Natural killer cell treated with Interleukin-12 subunit alpha and Interleukin-12 subunit beta and Interleukin-15 and Interleukin-18, amount 100 ng/mL, for 72 hours (primary cell): Measurements from ENCODE around the gene SERPINE2. TPM values are rescaled to one million over a fixed set of nuclear protein-coding genes. Genes with fewer than 3 reads are reported as not detected.
"Not testable (repeated sequence)": the region's sequence is repeated elsewhere in the genome, so short reads cannot be mapped to it uniquely, and the experiment has no call there.

ENCODE experiments used
- ATAC-seq, 2 donors: fragments of 150-1000 bp; cut with Tn5 transposase in 1 of 2; sonication (Bioruptor Pico), chemical (Tn5 transposase) in 1 of 2; 2 replicates each; pipeline ENCODE4 v1.10.0; 2021
- DNase-seq: peaks from one replicate; pipeline ENCODE4 v3.0.0; 2022; ENCODE audit warnings: low spot score
- H3K27ac Mint-ChIP-seq, 2 donors: 1 replicate in 1 of 2; 2 replicates in 1 of 2; pipeline ENCODE4 v1.8.0; 2022; ENCODE audit warnings: mixed read lengths in 2 of 2, mild to moderate bottlenecking in 1 of 2, moderate library complexity in 1 of 2
- H3K27me3 Mint-ChIP-seq, 2 donors: 1 replicate in 1 of 2; 2 replicates in 1 of 2; pipeline ENCODE4 v1.8.0; 2022; ENCODE audit warnings: mixed read lengths in 2 of 2
- H3K36me3 Mint-ChIP-seq: one replicate; pipeline ENCODE4 v1.8.0; 2022; ENCODE audit warnings: mixed read lengths
- H3K4me1 Mint-ChIP-seq, 2 donors: 1 replicate in 1 of 2; 2 replicates in 1 of 2; pipeline ENCODE4 v1.8.0; 2022; ENCODE audit warnings: low read depth in 2 of 2, mixed read lengths in 2 of 2, mild to moderate bottlenecking in 1 of 2
- H3K4me3 Mint-ChIP-seq: one replicate; pipeline ENCODE4 v1.8.0; 2022; ENCODE audit warnings: mixed read lengths
- H3K9me3 Mint-ChIP-seq: 2 replicates; pipeline ENCODE4 v1.8.0; 2022; ENCODE audit warnings: mixed read lengths
- total RNA-seq, 2 donors: library from RNA; stranded (reverse); gene quantifications; one replicate each; pipeline ENCODE4 v1.2.3, GENCODE V29; 2022

The SERPINE2 gene
- total RNA-seq, 2 donors from 2014 or later: 1.2 to 2.6 TPM

DNA sequence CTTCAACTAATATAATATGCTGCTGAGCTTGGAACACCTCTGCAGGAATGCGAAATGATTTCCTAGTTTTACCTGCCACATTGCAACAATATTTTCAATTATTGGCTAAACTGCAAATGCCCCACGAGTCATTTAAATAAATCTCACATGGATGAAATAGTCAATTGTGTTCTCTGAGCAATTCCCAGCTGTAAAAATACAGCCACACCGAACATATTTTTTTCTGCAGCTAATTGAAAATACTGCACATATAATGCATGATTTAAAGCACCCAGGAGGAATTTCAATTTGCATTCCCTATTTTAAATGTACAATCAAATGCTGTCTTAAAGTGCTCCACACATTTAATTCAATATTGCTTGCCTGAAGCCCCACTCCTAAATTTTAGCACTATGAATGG is 18.6 kb downstream of the SERPINE2 start:
- Mint-ChIP-seq H3K27ac (no peak overlapping the region), H3K4me3 (no peak overlapping the region), H3K9me3 (no peaks in the 10 kb centered on the region), H3K4me1 (peaks cover 4 to 16% of the 10 kb centered on the region in 2 donors), H3K36me3 (no peaks in the 10 kb centered on the region), H3K27me3 (no peaks in the 10 kb centered on the region)
- ATAC-seq (no peak), DNase-seq (no peak)

DNA sequence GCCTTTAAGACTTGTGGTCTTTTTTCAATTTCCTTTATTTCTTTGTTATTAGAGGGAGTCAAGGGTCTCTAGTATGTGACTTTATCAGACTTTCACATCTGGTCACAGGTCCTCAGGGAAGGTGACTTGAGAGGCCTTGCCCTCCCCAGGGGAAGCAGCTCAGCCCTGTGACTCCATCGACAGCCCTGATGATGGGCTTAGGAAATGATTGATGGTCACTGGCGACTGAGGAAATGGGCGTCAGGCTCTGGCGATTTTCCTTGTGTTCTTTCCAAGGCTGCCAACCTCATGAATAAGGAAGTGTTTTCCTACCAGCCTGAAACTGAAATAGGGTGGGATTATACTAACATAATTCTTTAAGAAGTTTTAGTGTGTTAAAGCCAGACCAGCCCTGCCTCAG is 21.1 kb downstream of the SERPINE2 start:
- Mint-ChIP-seq H3K4me1 (peaks cover 0 to 6% of the 10 kb centered on the region in 2 donors), H3K27ac (no peak overlapping the region), H3K27me3 (no peaks in the 10 kb centered on the region), H3K9me3 (no peaks in the 10 kb centered on the region), H3K4me3 (no peak overlapping the region), H3K36me3 (no peaks in the 10 kb centered on the region)
- ATAC-seq (no peak), DNase-seq (no peak)

DNA sequence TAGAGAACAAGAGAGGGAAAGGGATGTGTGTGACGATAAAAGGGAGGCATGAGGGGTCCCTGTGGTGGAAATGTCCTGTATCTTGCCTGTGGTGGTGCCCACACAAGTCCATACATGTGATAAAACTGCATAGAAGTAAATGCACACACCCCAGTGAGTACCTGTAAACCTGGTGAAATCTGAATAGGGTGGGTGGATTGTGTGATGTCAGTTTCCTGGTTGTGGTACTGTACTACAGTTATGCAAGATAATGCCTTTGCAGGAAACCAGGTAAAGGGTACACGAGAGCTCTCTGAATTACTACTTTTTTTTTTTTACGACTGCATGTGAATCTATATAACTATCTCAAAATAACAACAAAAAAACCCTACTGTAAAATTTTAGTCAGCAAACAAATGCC is 22.1 kb downstream of the SERPINE2 start:
- ATAC-seq (no peak), DNase-seq (no peak)
- no peak overlapping the region for H3K27ac Mint-ChIP-seq
- H3K4me3 Mint-ChIP-seq: no peak overlapping the region
- peaks cover 0 to 3% of the 10 kb centered on the region in 2 donors for H3K4me1 Mint-ChIP-seq
- H3K36me3 Mint-ChIP-seq: no peaks in the 10 kb centered on the region
- H3K9me3 Mint-ChIP-seq: no peaks in the 10 kb centered on the region
- H3K27me3 Mint-ChIP-seq: no peaks in the 10 kb centered on the region

DNA sequence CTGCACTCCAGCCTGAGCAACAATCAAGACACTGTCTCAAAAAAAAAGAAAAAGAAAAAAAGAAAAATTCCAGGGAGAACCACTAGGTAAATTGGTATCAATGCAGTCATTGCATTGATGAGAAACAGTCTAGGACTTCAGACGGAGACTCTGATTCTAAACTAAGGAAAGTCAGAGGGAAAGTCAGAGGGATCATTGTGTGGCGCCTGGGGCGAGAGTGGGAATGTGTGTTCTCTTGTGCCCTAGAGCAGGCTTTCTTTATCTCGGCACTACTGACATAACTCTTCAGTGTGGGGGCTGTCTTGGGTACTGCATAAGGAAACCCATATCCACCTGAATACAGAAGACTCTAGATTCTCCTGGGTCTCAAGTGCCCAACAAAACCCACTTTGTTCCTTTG is 24.8 kb downstream of the SERPINE2 start:
- ATAC-seq (no peak), DNase-seq (no peak)

DNA sequence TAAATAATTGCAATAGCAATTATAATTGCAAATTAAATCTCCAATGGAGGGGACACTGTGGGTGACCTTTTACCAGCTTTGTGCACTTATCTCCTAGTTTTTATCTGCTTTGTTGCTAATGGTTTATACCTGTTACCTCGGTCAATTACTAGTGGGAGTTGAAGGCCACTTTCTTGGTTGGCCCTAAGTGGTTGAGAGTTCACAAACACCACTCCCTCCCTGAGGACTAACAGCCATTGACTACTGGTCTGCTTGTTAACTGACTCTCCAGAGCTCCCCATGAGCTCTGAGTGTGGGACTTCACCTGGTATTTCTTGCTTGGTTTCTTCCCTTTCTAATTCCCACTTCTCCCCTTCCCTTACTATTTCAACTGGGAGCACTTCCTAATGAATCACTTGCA is 27.2 kb downstream of the SERPINE2 start:
- H3K9me3 Mint-ChIP-seq: no peaks in the 10 kb centered on the region
- no peak overlapping the region for H3K27ac Mint-ChIP-seq
- H3K36me3 Mint-ChIP-seq: no peaks in the 10 kb centered on the region
- DNase-seq: no peak
- no peak for ATAC-seq
- H3K27me3 Mint-ChIP-seq: no peaks in the 10 kb centered on the region
- H3K4me3 Mint-ChIP-seq: no peak overlapping the region
- H3K4me1 Mint-ChIP-seq: peaks cover 0 to 9% of the 10 kb centered on the region in 2 donors

More for the DNA sequence above, 24.8 kb downstream of the SERPINE2 start:
- H3K27me3 Mint-ChIP-seq: no peaks in the 10 kb centered on the region
- H3K27ac Mint-ChIP-seq: peak overlapping the region in 1 of 2 donors; percentile 53
- no peaks in the 10 kb centered on the region for H3K9me3 Mint-ChIP-seq
- H3K4me3 Mint-ChIP-seq: no peak overlapping the region
- H3K4me1 Mint-ChIP-seq: peaks cover 0 to 9% of the 10 kb centered on the region in 2 donors
- H3K36me3 Mint-ChIP-seq: no peaks in the 10 kb centered on the region

DNA sequence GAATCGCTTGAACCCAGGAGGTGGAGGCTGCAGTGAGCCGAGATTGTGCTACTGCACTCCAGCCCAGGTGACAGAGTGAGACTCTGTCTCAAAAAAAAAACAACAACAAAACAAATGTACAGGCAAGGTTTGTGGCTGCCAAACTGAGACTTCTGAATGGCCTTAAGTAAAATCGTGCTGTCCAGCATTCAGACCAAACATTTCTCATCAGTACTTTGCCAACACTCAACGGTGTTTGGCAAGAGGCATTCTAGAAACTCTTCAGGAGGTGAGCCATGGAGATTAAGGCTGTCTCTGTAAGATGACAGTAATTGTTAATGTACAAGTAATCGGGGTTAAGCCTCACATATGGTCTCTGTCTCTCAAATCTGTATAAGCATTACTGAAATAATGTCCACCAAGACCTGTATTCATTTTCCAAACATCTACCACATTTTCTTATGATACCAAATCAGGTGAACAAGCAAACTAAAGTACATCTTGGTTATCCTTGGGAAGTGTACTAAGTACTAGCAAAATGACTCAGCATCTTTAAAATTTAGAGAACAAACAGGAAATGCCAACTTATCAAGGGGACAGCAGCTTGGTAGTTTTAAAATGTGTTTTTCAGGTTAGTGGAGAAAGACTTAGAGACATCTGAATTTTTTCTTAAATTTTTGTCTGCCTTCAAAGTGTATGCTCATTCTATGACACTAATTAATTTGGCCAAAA is 29.3 kb downstream of the SERPINE2 start:
- ATAC-seq: no peak
- no peaks in the 10 kb centered on the region for H3K27me3 Mint-ChIP-seq
- no peak overlapping the region for H3K27ac Mint-ChIP-seq
- no peaks in the 10 kb centered on the region for H3K36me3 Mint-ChIP-seq
- H3K9me3 Mint-ChIP-seq: no peaks in the 10 kb centered on the region
- no peak for DNase-seq
- H3K4me1 Mint-ChIP-seq: peaks cover 0 to 6% of the 10 kb centered on the region in 2 donors
- H3K4me3 Mint-ChIP-seq: no peak overlapping the region

DNA sequence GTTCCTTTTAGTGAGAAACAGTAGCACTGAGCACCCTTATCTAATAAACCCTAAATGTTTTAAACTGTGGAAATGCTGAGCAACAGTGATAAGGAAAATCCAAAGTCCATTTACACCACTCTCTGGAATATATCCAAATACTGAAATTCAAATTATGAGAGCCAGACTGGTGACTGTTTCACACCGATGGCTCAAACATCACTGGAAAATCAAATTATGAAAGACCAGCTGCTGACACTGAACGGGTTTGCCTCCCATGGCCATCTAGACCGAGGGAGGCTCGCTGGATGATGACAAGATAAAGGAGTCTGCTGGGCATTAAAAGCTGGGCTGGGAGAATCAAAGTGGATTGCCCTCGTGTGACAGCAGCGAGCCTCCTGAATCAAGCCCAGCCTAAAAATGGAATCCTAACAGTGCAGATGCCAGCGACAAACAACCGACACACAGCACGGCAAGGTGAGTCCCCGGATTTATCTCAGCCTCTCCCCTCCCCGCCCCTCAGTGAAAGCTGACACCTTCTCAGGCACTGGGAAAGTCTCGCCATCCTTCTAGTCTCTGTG is 30.3 kb downstream of the SERPINE2 start:
- Mint-ChIP-seq H3K4me1 (peaks cover 0 to 6% of the 10 kb centered on the region in 2 donors), H3K36me3 (no peaks in the 10 kb centered on the region), H3K27ac (no peak overlapping the region), H3K27me3 (no peaks in the 10 kb centered on the region), H3K4me3 (no peak overlapping the region), H3K9me3 (no peaks in the 10 kb centered on the region)
- ATAC-seq (no peak), DNase-seq (no peak)

DNA sequence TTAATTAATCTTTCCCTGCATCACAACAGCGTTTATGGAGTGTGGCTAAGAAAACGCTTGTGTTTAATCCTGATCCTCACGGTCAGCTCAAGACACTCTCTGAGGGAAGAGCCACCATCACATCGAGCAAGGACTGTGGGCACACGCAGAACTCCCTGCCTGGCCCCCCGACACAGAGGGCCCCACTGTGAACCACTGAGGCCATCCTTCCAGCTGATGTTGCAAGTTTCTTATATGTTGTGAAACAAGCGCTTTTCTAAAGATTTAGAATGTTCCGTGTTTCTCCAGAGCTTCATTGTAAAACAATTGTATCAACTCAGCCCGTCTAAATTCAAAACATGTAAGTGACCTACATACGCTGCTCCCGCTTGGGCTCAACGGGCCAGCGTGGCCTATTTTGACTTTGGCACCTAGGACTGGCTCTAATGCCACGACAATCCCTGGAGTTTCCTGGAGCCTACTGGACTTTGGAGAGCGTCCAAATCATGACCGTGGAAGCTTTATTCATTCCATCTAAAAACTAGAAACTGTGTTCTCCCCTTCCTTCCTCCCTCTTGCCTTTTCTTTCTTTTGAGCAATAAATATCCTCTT is 34.9 kb downstream of the SERPINE2 start:
- H3K9me3 Mint-ChIP-seq: no peaks in the 10 kb centered on the region
- DNase-seq (no peak), ATAC-seq (no peak)
- H3K27ac Mint-ChIP-seq: no peak overlapping the region
- no peaks in the 10 kb centered on the region for H3K4me1 Mint-ChIP-seq
- no peaks in the 10 kb centered on the region for H3K36me3 Mint-ChIP-seq
- no peaks in the 10 kb centered on the region for H3K27me3 Mint-ChIP-seq
- H3K4me3 Mint-ChIP-seq: no peak overlapping the region

- not testable (repeated sequence) for ATAC-seq, H3K9me3 Mint-ChIP-seq, H3K4me3 Mint-ChIP-seq, H3K4me1 Mint-ChIP-seq, DNase-seq, H3K27ac Mint-ChIP-seq, H3K36me3 Mint-ChIP-seq, H3K27me3 Mint-ChIP-seq
Measured at GRCh38 chr2:224000662-224001061, 38.4 kb downstream of the SERPINE2 start.

- no peaks in the 10 kb centered on the region for H3K36me3 Mint-ChIP-seq
- DNase-seq (no peak), ATAC-seq (no peak)
- no peaks in the 10 kb centered on the region for H3K4me1 Mint-ChIP-seq
- no peak overlapping the region for H3K4me3 Mint-ChIP-seq
- no peaks in the 10 kb centered on the region for H3K9me3 Mint-ChIP-seq
- no peak overlapping the region for H3K27ac Mint-ChIP-seq
- H3K27me3 Mint-ChIP-seq: no peaks in the 10 kb centered on the region
Measured at GRCh38 chr2:223999862-224000261, 39.2 kb downstream of the SERPINE2 start.

DNA sequence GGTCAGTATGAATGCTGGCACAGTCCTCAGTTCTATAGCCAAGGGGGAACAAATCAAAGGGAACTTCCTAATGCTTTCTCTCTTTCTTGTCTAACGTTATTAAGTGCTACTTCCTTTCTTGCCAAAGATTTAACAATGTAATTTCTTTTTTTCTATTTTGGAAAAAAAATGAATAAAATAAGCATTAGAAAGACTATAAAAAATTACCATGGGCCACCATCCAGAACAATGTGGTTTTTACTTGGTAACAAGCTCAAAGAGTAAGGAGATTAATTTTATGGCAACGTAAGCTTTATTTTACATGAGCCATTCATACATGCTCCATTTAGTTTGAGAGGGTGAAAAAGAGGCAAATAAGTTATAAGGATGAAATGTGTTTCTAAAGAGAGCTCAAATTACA is 40.1 kb downstream of the SERPINE2 start:
- Mint-ChIP-seq H3K9me3 (no peaks in the 10 kb centered on the region), H3K36me3 (no peaks in the 10 kb centered on the region), H3K4me1 (no peaks in the 10 kb centered on the region), H3K27ac (no peak overlapping the region), H3K4me3 (no peak overlapping the region), H3K27me3 (no peaks in the 10 kb centered on the region)
- DNase-seq (no peak), ATAC-seq (no peak)

- DNase-seq: no peak
- no peak overlapping the region for H3K4me3 Mint-ChIP-seq
- no peak for ATAC-seq
- no peak overlapping the region for H3K27ac Mint-ChIP-seq
- H3K36me3 Mint-ChIP-seq: no peaks in the 10 kb centered on the region
- H3K9me3 Mint-ChIP-seq: no peaks in the 10 kb centered on the region
- no peaks in the 10 kb centered on the region for H3K27me3 Mint-ChIP-seq
- H3K4me1 Mint-ChIP-seq: no peaks in the 10 kb centered on the region
Measured at GRCh38 chr2:223997938-223998337, 41.1 kb downstream of the SERPINE2 start.

- H3K4me1 Mint-ChIP-seq: no peaks in the 10 kb centered on the region
- DNase-seq (no peak), ATAC-seq (no peak)
- H3K36me3 Mint-ChIP-seq: no peaks in the 10 kb centered on the region
- H3K27ac Mint-ChIP-seq: no peak overlapping the region
- H3K9me3 Mint-ChIP-seq: no peaks in the 10 kb centered on the region
- H3K4me3 Mint-ChIP-seq: no peak overlapping the region
- no peaks in the 10 kb centered on the region for H3K27me3 Mint-ChIP-seq
Measured at GRCh38 chr2:223996391-223996790, 42.7 kb downstream of the SERPINE2 start.

GRCh38 chr2:223995569-223995968 is 43.5 kb downstream of the SERPINE2 start:
- H3K4me1 Mint-ChIP-seq: no peaks in the 10 kb centered on the region
- H3K27ac Mint-ChIP-seq: peak overlapping the region in 1 of 2 donors; percentile 65
- no peaks in the 10 kb centered on the region for H3K27me3 Mint-ChIP-seq
- ATAC-seq (no peak), DNase-seq (no peak)
- no peaks in the 10 kb centered on the region for H3K36me3 Mint-ChIP-seq
- no peaks in the 10 kb centered on the region for H3K9me3 Mint-ChIP-seq
- no peak overlapping the region for H3K4me3 Mint-ChIP-seq
